GM21423 (cell line): ENCODE results near the gene HCLS1.
"Not testable (repeated sequence)": the region's sequence is repeated elsewhere in the genome, so short reads cannot be mapped to it uniquely, and the experiment has no call there.

Experiments used
- ATAC-seq: cut with Tn5 transposase; IDR thresholded peaks from one replicate; pipeline ENCODE4 v1.9.1; 2021; ENCODE audit warnings: mild to moderate bottlenecking, moderate library complexity; ENCODE audit not compliant: unreplicated experiment

The HCLS1 gene

GRCh38 chr3:121599900-121600299 lies 60.8 kb downstream of the HCLS1 start:
- not testable (repeated sequence) for ATAC-seq

- ATAC-seq, result no peak
These were observed 62.1 kb downstream of the HCLS1 start for GRCh38 chr3:121598564-121598963.

- ATAC-seq, result no peak
These were observed 64.8 kb downstream of the HCLS1 start for GRCh38 chr3:121595765-121596406.

- ATAC-seq, result no peak
These were observed 65.9 kb downstream of the HCLS1 start for GRCh38 chr3:121594850-121595249.

GRCh38 chr3:121593806-121594205 lies 66.9 kb downstream of the HCLS1 start:
- ATAC-seq, result not testable (repeated sequence)

- ATAC-seq, result no peak
These were observed 67.6 kb downstream of the HCLS1 start, which contains the start of gene FBXO40 for GRCh38 chr3:121592856-121593702. Gene FBXO40 (plus strand): TSS chr3:121593379. CDS start chr3:121620576, 27,197 bp downstream.

- no peak for ATAC-seq
These were observed 76.3 kb downstream of the HCLS1 start for GRCh38 chr3:121584418-121584817.

- ATAC-seq, result no peak
These were observed 79.0 kb downstream of the HCLS1 start for GRCh38 chr3:121581691-121582090.
